Measurements from ENCODE around the gene MTF1.

Gene MTF1

GRCh38 chr1:37814252-37814651 lies 45.1 kb downstream of the MTF1 start:
- H3K4me3 ChIP-seq (ENCODE audit: low read depth, low read length): no peak overlapping the region
- DNase-seq (ENCODE audit: low read depth, low spot score): no peak
- in situ Hi-C loops (cut with HindIII; ENCODE audit: low sequenced_read_pairs): no loop called here
- TF ChIP-seq CTCF (IDR thresholded peaks at IDR 0.05; ENCODE audit: low read depth, low read length): no peak

- DNase-seq (ENCODE audit: low read depth, low spot score): no peak
- in situ Hi-C loops (cut with HindIII; ENCODE audit: low sequenced_read_pairs): no loop called here
- TF ChIP-seq CTCF (IDR thresholded peaks at IDR 0.05; ENCODE audit: low read depth, low read length): no peak
- H3K4me3 ChIP-seq (ENCODE audit: low read depth, low read length): no peak overlapping the region
Observed at GRCh38 chr1:37813529-37814145, 45.8 kb downstream of the MTF1 start.

- H3K4me3 ChIP-seq (ENCODE audit: low read depth, low read length): no peak overlapping the region
- in situ Hi-C loops (cut with HindIII; ENCODE audit: low sequenced_read_pairs): no loop called here
- TF ChIP-seq CTCF (IDR thresholded peaks at IDR 0.05; ENCODE audit: low read depth, low read length): peak; percentile 96
- DNase-seq (ENCODE audit: low read depth, low spot score): peak; percentile 78
Observed at GRCh38 chr1:37811027-37811655, 48.3 kb downstream of the MTF1 start.

- TF ChIP-seq CTCF (IDR thresholded peaks at IDR 0.05; ENCODE audit: low read depth, low read length): no peak
- peak; percentile 9 for DNase-seq (ENCODE audit: low read depth, low spot score)
- in situ Hi-C loops (cut with HindIII; ENCODE audit: low sequenced_read_pairs): no loop called here
- H3K4me3 ChIP-seq (ENCODE audit: low read depth, low read length): no peak overlapping the region
Observed at GRCh38 chr1:37809942-37810341, 49.5 kb downstream of the MTF1 start.

- TF ChIP-seq CTCF (IDR thresholded peaks at IDR 0.05; ENCODE audit: low read depth, low read length): no peak
- in situ Hi-C loops (cut with HindIII; ENCODE audit: low sequenced_read_pairs): no loop called here
- peak overlapping the region; percentile 85 for H3K4me3 ChIP-seq (ENCODE audit: low read depth, low read length)
- peak; percentile 83 for DNase-seq (ENCODE audit: low read depth, low spot score)
Observed at GRCh38 chr1:37808369-37809319, 50.7 kb downstream of the MTF1 start.

- TF ChIP-seq CTCF (IDR thresholded peaks at IDR 0.05; ENCODE audit: low read depth, low read length): no peak
- peak within 1 kb of the TSS; percentile 85 for H3K4me3 ChIP-seq (ENCODE audit: low read depth, low read length)
- DNase-seq (ENCODE audit: low read depth, low spot score): peak; percentile 95
- in situ Hi-C loops (cut with HindIII; ENCODE audit: low sequenced_read_pairs): no loop called here
Observed at GRCh38 chr1:37807555-37808368, 51.6 kb downstream of the MTF1 start, which contains the start of the genes C1orf122 and YRDC. Gene C1orf122, plus strand, starts transcription at chr1:37807790. Its CDS starts 615 bp downstream, at chr1:37808405. Gene YRDC, minus strand, starts transcription at chr1:37808208. Its CDS starts 28 bp downstream, at chr1:37808180.
